ENCODE measurements around the gene SPECC1.
"Not testable (repeated sequence)": the region's sequence is repeated elsewhere in the genome, so short reads cannot be mapped to it uniquely, and the experiment has no call there.

The SPECC1 gene

GRCh38 chr17:20012017-20012536, 2.9 kb downstream of the SPECC1 start:
- no peak for DNase-seq

GRCh38 chr17:20016475-20016992, 7.4 kb downstream of the SPECC1 start:
- not testable (repeated sequence) for DNase-seq

- DNase-seq: no peak
These were observed 13.5 kb downstream of the SPECC1 start for GRCh38 chr17:20022701-20023100.

GRCh38 chr17:20026960-20027359, 17.8 kb downstream of the SPECC1 start:
- DNase-seq: no peak

GRCh38 chr17:20028443-20028842, 19.3 kb downstream of the SPECC1 start:
- no peak for DNase-seq

GRCh38 chr17:20032636-20033035, 23.5 kb downstream of the SPECC1 start:
- no peak for DNase-seq

GRCh38 chr17:20033415-20033814, 24.3 kb downstream of the SPECC1 start:
- DNase-seq: no peak

GRCh38 chr17:20035501-20035900, 26.3 kb downstream of the SPECC1 start:
- no peak for DNase-seq

GRCh38 chr17:20037286-20037685, 28.1 kb downstream of the SPECC1 start:
- not testable (repeated sequence) for DNase-seq

- DNase-seq: no peak
These were observed 29.9 kb downstream of the SPECC1 start for GRCh38 chr17:20039037-20039436.

- DNase-seq: no peak
These were observed 31.1 kb downstream of the SPECC1 start for GRCh38 chr17:20040216-20040615.

GRCh38 chr17:20043021-20043420, 33.9 kb downstream of the SPECC1 start:
- DNase-seq: no peak

GRCh38 chr17:20045476-20045875, 36.3 kb downstream of the SPECC1 start:
- no peak for DNase-seq

GRCh38 chr17:20046629-20047028, 37.5 kb downstream of the SPECC1 start:
- DNase-seq: no peak

- DNase-seq: no peak
These were observed 42.5 kb downstream of the SPECC1 start for GRCh38 chr17:20051624-20052023.

- DNase-seq: no peak
These were observed 44.3 kb downstream of the SPECC1 start for GRCh38 chr17:20053361-20053964.

- no peak for DNase-seq
These were observed 50.6 kb downstream of the SPECC1 start for GRCh38 chr17:20059728-20060188.

GRCh38 chr17:20063665-20064648, 54.8 kb downstream of the SPECC1 start:
- DNase-seq: peak; percentile 4

- DNase-seq: no peak
These were observed 57.1 kb downstream of the SPECC1 start for GRCh38 chr17:20066253-20066652.

- no peak for DNase-seq
These were observed 58.6 kb downstream of the SPECC1 start for GRCh38 chr17:20067711-20068110.

GRCh38 chr17:20068445-20068844, 59.3 kb downstream of the SPECC1 start:
- DNase-seq: no peak

GRCh38 chr17:20071824-20072691, 62.9 kb downstream of the SPECC1 start:
- DNase-seq: no peak

- no peak for DNase-seq
These were observed 63.5 kb downstream of the SPECC1 start for GRCh38 chr17:20072692-20072992.

All from NCI-H526 treated with DMSO at 0.1 percent for 48 hours (cell line).